ENCODE results near the gene ALLC. TPM values are rescaled to one million over a fixed set of nuclear protein-coding genes. Genes with fewer than 3 reads are reported as not detected.
"Not testable (repeated sequence)": the region's sequence is repeated elsewhere in the genome, so short reads cannot be mapped to it uniquely, and the experiment has no call there.

Gene ALLC
- total RNA-seq, result not detected
- not detected for polyA plus RNA-seq (2013, experiment 1 of 2)
- polyA plus RNA-seq (2013, experiment 2 of 2), result not detected
- long read RNA-seq, experiment 1, result 0 reads
- long read RNA-seq, experiment 2, result 0 reads
- long read RNA-seq, experiment 3, partial matches to known transcripts, result 0 of 1 reads
- long read RNA-seq, experiment 3, other reads (novel, unspliced or antisense), result 1 of 1 reads
- long read RNA-seq, experiment 4, result 0 reads

DNA sequence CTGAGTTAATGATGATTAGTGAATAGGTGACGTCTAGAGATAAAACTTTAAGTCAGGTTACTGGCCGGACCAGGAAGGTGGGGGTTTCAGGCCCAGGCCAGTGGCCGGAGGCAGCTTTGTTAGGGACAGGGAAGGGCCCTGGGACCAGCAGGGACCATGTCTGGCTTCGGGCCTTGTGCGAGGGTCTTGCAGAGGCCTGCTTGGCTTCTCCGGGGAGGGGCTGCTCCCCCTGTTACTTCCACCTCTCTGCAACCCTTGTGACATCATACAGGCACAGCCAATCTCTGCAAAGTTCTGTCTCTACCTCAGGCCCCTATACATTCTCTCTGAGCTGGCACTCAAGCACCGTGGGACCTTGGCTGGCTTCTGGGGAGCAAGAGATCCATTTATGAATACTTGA, at the start of gene ALLC:
Gene ALLC, plus strand, starts transcription at position 320 of the 400 bp plus-strand sequence. CDS start 12,958 bp downstream, outside the sequence.
- H3K36me3 ChIP-seq (ENCODE audit: control insufficient read depth, insufficient read depth, low read length), result no peaks in the 10 kb centered on the region
- H3K9me3 ChIP-seq (ENCODE audit: control insufficient read depth, low read length), result no peaks in the 10 kb centered on the region
- H3K27ac Mint-ChIP-seq, result no peak within 1 kb of the TSS
- peaks cover 29% of the 10 kb centered on the region for H3K4me1 Mint-ChIP-seq
- H3K4me1 ChIP-seq (ENCODE audit: control insufficient read depth, insufficient read depth, low read length), result peaks cover 11% of the 10 kb centered on the region
- no peak within 1 kb of the TSS for H3K9ac ChIP-seq (ENCODE audit: extremely low read depth, low read length, poor library complexity, severe bottlenecking)
- no peak for DNase-seq
- no peak for TF ChIP-seq CTCF (conservative IDR thresholded peaks at IDR 0.05)
- no peaks in the 10 kb centered on the region for H3K36me3 Mint-ChIP-seq (ENCODE audit: low read depth)
- no peaks in the 10 kb centered on the region for H3K27me3 ChIP-seq (ENCODE audit: control insufficient read depth, insufficient read depth, low read length, poor library complexity, severe bottlenecking)
- no peaks in the 10 kb centered on the region for H3K9me3 Mint-ChIP-seq
- H3K27me3 Mint-ChIP-seq (ENCODE audit: insufficient read depth), result peaks cover 13% of the 10 kb centered on the region
- 92 to 95% methylated on average over 6 to 7 of the region's 7 CpGs for WGBS, 2 experiments (ENCODE audit: insufficient coverage in 1 of 2, insufficient read length in 1 of 2)
- no peak within 1 kb of the TSS for H3K4me3 Mint-ChIP-seq
- peak within 1 kb of the TSS; percentile 73 for H3K27ac ChIP-seq (ENCODE audit: low read depth, low read length)
- H3K4me3 ChIP-seq (ENCODE audit: low read length), result no peak within 1 kb of the TSS

DNA sequence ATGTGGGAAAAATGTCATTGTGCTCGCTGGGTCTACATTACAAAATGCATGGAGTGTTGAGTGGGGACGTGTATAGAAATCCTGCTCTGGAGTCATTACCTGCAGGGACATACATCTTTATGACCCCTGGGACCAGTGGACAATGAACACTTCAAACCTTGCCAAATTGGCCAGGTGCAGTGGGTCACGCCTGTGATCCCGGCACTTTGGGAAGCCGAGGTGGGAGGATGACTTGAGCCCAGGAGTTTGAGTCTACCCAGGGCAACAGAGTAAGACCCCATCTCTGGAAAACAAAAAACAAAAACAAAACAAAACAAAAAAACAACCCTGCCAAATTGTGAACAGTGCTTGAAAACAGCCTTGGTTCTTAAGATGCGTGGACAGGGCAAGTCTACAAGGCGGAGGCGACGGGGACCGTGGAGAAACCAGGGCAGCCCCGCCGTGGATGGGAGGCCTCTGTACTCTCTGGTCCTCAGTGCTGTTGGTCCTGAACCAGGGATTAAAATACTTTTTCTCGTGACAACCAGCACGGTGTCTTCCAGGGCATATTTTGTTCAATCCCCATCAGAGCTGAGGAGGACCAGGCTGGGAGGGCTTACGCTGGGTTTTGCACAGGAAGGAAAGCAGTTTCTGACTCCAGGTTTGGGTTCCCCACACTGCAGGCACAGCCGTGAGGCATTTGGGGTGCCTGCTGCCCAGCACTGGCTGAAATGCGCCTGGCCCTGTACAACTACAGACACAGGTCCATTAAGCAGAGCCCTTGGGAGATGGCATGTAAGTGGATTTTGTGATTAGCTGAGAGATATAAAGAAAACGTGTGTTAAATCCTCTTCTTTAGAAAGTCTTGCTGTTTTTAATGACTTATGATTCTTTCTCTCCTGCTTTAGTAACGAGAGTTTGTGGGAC, 49.4 kb upstream of the ALLC start:
- Mint-ChIP-seq H3K36me3 (ENCODE audit: low read depth) (peaks cover 2% of the 10 kb centered on the region), H3K27ac (no peak overlapping the region), H3K9me3 (peaks cover 9% of the 10 kb centered on the region), H3K4me3 (no peak overlapping the region), H3K4me1 (peaks cover 6% of the 10 kb centered on the region), H3K27me3 (ENCODE audit: insufficient read depth) (peaks cover 57% of the 10 kb centered on the region)
- no peaks in the 10 kb centered on the region for H3K36me3 ChIP-seq (ENCODE audit: control insufficient read depth, insufficient read depth, low read length)
- H3K9ac ChIP-seq (ENCODE audit: extremely low read depth, low read length, poor library complexity, severe bottlenecking), result no peak overlapping the region
- WGBS, 2 experiments (ENCODE audit: insufficient coverage in 1 of 2, insufficient read length in 1 of 2), result 93 to 96% methylated on average over 15 to 19 of the region's 19 CpGs
- H3K4me1 ChIP-seq (ENCODE audit: control insufficient read depth, insufficient read depth, low read length), result no peaks in the 10 kb centered on the region
- H3K27ac ChIP-seq (ENCODE audit: low read depth, low read length), result no peak overlapping the region
- TF ChIP-seq CTCF (conservative IDR thresholded peaks at IDR 0.05), result no peak
- peaks cover 3% of the 10 kb centered on the region for H3K9me3 ChIP-seq (ENCODE audit: control insufficient read depth, low read length)
- no peak for DNase-seq
- no peak overlapping the region for H3K4me3 ChIP-seq (ENCODE audit: low read length)
- peaks cover 41% of the 10 kb centered on the region for H3K27me3 ChIP-seq (ENCODE audit: control insufficient read depth, insufficient read depth, low read length, poor library complexity, severe bottlenecking)

- H3K27ac ChIP-seq (ENCODE audit: low read depth, low read length); H3K9ac ChIP-seq (ENCODE audit: extremely low read depth, low read length, poor library complexity, severe bottlenecking); H3K9me3 ChIP-seq (ENCODE audit: control insufficient read depth, low read length); DNase-seq; H3K36me3 Mint-ChIP-seq (ENCODE audit: low read depth); H3K36me3 ChIP-seq (ENCODE audit: control insufficient read depth, insufficient read depth, low read length); H3K4me1 Mint-ChIP-seq; H3K27ac Mint-ChIP-seq; H3K4me1 ChIP-seq (ENCODE audit: control insufficient read depth, insufficient read depth, low read length); H3K4me3 Mint-ChIP-seq; H3K4me3 ChIP-seq (ENCODE audit: low read length): not testable (repeated sequence)
- WGBS, 2 experiments (ENCODE audit: insufficient coverage in 1 of 2, insufficient read length in 1 of 2), result 95 to 100% methylated on average over 3 of the region's 4 CpGs
- Mint-ChIP-seq H3K27me3 (ENCODE audit: insufficient read depth) (peaks cover 58% of the 10 kb centered on the region), H3K9me3 (peaks cover 12% of the 10 kb centered on the region)
- peaks cover 42% of the 10 kb centered on the region for H3K27me3 ChIP-seq (ENCODE audit: control insufficient read depth, insufficient read depth, low read length, poor library complexity, severe bottlenecking)
Observed at GRCh38 chr2:3609279-3609673, 48.7 kb upstream of the ALLC start.

Data from endodermal cell (in vitro differentiated cells).